Retinal pigment epithelial cell (primary cell): ENCODE results near the gene PKDREJ.

Source experiments
- DNase-seq: peaks from one replicate; pipeline ENCODE4 v3.0.0-alpha.2; 2010; ENCODE audit warnings: low read depth
- H3K4me3 ChIP-seq: 2 replicates; pipeline ENCODE4 v1.5.1; 2011; ENCODE audit warnings: mild to moderate bottlenecking, low read length, control low read depth, moderate library complexity
- CTCF ChIP-seq: conservative IDR thresholded peaks from 2 replicates; pipeline ENCODE4 v1.5.1; 2011; ENCODE audit warnings: low read depth, low read length, control low read depth, inconsistent platforms

The PKDREJ gene

GRCh38 chr22:46278656-46279645, 15.8 kb upstream of the PKDREJ start:
- TF ChIP-seq CTCF = no peak
- no peak overlapping the region for H3K4me3 ChIP-seq
- DNase-seq = no peak

GRCh38 chr22:46276563-46276962, 13.4 kb upstream of the PKDREJ start:
- no peak overlapping the region for H3K4me3 ChIP-seq
- DNase-seq = no peak
- no peak for TF ChIP-seq CTCF

GRCh38 chr22:46275455-46276122, 12.4 kb upstream of the PKDREJ start:
- H3K4me3 ChIP-seq = no peak overlapping the region
- no peak for TF ChIP-seq CTCF
- no peak for DNase-seq

- no peak for DNase-seq
- TF ChIP-seq CTCF = no peak
- H3K4me3 ChIP-seq = no peak overlapping the region
Measured at GRCh38 chr22:46274381-46274780, 11.2 kb upstream of the PKDREJ start.

GRCh38 chr22:46273432-46274148, 10.4 kb upstream of the PKDREJ start:
- H3K4me3 ChIP-seq = no peak overlapping the region
- DNase-seq = no peak
- no peak for TF ChIP-seq CTCF

- no peak overlapping the region for H3K4me3 ChIP-seq
- no peak for TF ChIP-seq CTCF
- DNase-seq = no peak
Measured at GRCh38 chr22:46272762-46273431, 9.8 kb upstream of the PKDREJ start.
